ENCODE data around the gene B4GALT6.

B4GALT6 gene

DNA sequence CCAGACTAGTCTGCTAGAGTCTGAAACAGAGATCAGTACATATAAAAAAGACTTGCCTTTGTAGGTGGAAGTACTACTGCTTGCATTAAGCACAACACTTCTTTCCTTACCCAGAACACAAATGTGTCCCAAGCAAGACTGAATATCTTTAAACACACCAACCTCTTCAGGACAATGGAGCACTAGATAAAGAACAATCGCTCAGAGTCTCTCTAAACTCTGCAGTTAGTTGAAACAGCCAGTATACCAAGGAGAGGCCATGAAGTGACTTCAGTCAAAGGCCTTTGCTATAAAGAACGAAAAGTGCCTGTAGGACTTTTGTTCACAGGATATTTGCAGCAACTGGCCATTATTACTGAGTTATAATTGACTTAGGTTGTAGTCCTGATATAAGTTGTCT, 9.9 kb upstream of the B4GALT6 start:
- DNase-seq (ENCODE audit: insufficient read length, low spot score) (no peak), FAIRE-seq (no peak)

DNA sequence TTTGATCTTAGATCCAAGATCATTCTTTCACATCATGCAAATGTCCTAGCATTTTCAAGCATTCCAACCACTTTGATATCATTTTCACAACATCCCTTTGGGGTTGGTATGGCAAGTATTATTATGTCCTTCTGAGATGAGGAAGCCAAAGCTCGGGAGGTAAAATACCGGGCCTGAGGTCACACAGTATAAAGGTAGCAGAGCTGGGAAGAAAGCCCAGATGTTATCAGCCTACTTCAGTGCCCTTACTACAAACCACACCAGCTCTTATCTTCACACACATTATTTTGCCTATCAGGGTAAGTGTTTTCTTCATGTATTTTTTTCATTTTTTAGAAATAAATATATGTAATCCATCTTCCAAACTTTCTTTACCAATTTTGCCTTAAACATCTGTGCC, 4.2 kb upstream of the B4GALT6 start:
- DNase-seq (ENCODE audit: insufficient read length, low spot score) (no peak), FAIRE-seq (peak; percentile 65)

DNA sequence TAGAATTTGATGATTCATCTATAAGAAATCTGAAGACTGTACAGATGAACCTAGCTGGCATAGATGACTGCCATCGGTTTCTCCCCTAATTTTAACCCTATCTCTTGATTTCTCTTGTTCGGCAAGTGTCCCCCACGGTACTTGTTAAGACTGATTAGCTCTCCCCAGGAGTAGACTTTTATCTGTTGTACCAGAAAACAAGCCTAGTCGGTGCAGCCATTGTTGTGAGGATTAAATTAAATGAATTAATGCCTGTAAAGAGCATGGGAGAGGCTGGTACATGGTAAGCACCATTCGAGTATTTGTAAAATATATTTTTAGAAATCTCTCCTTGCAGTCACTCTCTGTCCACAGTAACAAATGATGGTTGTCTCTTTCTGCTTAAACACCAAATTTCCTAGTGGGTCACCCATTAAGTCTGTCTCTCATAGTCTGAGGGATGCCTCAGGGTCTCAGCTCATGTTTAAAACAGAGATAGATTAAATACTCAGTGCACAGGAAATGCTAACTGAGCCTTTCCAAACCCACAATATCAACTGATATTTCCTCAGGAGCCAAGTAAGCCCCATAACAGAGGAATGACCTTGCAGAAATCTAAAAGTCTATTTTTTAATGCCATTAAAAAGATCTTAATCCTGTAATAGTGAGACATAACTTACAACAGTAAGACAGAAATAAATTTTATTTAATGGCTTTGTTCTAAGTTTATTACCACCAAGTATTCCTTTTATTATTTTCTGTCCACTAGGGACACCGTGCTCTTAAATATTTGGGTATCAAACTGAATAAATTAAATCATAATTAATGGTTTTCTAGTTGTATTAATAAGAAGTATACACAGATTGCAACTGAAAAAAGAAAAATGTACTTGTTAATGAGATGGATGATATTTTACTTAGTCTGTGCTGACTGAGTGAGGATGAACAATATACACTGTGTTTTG, 2.9 kb upstream of the B4GALT6 start:
- no peak for DNase-seq (ENCODE audit: insufficient read length, low spot score)
- FAIRE-seq, result peak; percentile 75

DNA sequence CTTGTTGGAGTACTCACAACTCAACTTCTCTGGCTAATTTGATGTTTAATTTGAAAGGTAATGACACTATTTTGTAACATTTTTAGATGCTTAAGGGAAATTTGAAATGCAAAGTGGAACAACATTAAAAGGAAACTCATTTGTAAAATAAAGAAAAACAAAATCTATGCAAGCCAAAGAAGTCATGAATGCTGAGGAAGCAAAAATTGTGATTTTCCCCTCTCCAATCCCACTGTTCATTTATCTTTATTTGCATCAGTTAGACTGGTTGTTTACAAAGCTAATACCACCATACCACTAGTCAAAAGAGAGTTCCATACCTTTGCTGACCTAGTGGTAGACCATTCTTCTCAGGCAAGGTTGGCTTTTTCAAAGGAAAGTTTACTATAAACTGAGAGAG, 2.2 kb upstream of the B4GALT6 start:
- peak; percentile 54 for FAIRE-seq
- DNase-seq (ENCODE audit: insufficient read length, low spot score), result no peak

GRCh38 chr18:31685097-31686082, 1.0 kb upstream of the B4GALT6 start:
- FAIRE-seq (peak; percentile 86), DNase-seq (ENCODE audit: insufficient read length, low spot score) (peak; percentile 78)

DNA sequence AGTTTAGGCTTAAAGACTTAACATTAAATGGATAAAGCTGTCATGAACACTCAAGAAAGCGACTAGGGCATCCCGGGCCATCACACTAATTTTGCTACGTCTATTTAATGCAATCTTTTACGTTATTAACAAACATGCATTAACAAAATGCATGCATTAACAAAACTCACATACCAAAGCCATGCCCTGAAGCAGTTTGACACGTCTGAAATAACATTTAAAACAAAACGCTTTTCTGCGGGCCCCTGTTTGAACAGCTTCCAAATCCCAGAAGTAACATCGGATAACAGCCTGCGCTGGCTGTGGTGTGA, 458 bp downstream of the B4GALT6 start:
- FAIRE-seq (no peak), DNase-seq (ENCODE audit: insufficient read length, low spot score) (no peak)

DNA sequence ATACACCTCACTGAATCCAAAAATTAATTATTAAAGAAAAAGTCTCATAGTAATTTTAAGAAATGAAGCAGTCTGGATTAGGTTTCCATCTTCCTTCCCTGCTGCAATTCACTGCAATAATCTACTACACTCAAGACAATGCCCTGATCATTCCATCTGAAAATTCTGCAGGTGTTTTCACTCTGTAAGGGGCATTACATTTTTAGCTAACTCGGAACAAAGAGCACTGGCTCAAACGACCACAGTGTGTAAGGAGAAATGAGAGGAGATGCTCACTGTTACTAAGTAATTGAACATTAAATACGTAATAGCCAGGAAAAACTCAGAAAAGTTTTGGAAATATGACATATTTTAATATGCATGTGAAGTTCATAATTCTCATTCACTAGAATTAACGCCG, 1.3 kb downstream of the B4GALT6 start:
- FAIRE-seq (no peak), DNase-seq (ENCODE audit: insufficient read length, low spot score) (no peak)

GRCh38 chr18:31680831-31681568, 3.4 kb downstream of the B4GALT6 start:
- peak; percentile 78 for FAIRE-seq
- DNase-seq (ENCODE audit: insufficient read length, low spot score), result no peak

GRCh38 chr18:31680433-31680811, 4.0 kb downstream of the B4GALT6 start:
- no peak for DNase-seq (ENCODE audit: insufficient read length, low spot score)
- FAIRE-seq, result no peak

GRCh38 chr18:31679791-31680432, 4.5 kb downstream of the B4GALT6 start:
- DNase-seq (ENCODE audit: insufficient read length, low spot score), result no peak
- no peak for FAIRE-seq

DNA sequence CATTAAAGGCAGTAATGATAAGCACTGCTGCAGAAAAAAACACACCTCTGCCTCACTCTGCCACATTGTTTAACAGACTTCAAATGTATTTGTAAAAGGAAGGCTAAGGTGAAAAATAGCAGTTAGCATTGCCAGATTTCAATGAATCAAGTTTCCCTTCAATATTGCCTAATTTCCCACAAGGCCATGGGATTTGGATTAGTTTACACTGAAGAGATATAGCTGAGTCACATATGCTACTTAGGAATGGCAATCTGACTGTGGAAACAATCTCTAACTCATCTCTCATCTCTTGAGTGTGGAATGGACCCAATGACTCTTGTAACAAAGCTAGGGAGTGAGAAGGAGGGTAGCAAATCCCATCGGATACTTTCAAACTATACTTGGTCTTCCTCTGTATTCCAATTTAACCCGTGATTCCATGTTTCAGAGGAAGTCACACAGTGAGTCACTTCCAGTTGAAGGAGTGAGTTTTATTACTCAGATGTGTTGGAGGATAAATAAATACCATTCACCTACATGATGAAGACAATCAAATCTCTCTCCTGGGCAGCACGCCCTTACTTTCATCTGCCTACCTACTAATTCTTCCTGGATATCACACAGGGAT, 5.1 kb downstream of the B4GALT6 start:
- FAIRE-seq (no peak), DNase-seq (ENCODE audit: insufficient read length, low spot score) (no peak)

DNA sequence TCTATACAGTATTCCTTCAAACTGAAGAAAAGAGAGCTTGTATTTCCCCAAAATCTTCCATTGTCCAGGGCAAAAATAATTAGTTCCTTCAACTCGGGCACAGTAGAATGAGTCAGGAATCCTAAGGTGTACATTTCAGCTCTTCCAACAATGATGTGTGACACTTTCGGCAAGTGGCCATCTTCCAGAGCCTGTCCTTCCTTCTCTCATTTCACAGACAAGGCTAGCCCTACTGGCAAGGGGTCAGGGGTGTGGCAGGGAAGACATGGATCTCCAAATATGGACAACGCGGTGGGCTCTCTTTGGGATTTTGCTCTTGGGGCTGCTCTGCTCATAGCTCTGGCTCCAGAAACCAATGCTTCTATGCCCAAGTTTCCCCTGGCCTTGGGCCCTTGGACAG, 6.0 kb downstream of the B4GALT6 start:
- no peak for DNase-seq (ENCODE audit: insufficient read length, low spot score)
- FAIRE-seq, result no peak

DNA sequence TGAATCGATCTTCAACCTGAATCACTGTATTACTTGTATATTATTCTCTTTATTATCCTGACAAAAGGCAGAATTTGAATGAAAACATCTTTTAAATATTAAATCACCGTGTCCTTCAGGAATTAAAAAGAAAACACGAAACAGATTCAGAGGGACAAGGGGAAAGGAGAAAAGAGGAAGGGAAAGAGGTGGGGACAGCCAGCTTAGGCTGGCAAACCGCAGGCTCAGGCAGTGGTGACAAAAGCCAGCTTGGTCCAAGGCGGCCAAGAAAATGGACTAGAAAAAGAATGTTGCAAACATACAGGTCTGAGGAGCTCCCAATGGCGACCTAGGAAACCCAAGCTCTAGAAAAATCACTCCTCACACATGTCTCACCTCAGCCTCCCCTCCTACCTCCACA, 6.8 kb downstream of the B4GALT6 start:
- DNase-seq (ENCODE audit: insufficient read length, low spot score) (no peak), FAIRE-seq (peak; percentile 56)

GRCh38 chr18:31675404-31675803, 9.0 kb downstream of the B4GALT6 start:
- FAIRE-seq, result peak; percentile 31
- DNase-seq (ENCODE audit: insufficient read length, low spot score), result no peak

DNA sequence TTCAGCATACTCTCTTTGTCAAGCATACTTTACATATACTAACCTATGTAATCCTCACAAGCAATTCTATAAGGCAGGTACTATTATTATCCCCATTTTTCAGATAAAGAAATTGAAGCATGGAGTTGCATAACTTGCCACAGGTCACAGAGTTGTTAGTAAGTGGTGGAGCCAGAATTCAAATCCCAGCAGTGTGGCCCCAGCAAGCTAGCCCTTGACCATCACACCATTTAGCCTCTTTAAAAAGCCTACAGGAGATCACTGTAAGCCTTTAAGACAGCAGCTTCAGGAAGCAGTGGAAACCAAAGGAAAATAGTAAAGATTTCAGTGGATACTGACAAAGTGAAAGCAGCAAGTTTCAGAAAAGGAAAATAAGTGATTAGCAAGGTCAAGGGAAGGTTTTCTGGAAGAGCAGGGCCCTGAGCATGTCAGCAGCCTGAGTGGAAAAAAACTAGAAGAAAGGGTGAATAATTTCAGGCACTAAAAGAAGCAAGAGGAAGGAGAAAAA, 11.7 kb downstream of the B4GALT6 start:
- FAIRE-seq (peak; percentile 64), DNase-seq (ENCODE audit: insufficient read length, low spot score) (no peak)

- FAIRE-seq (no peak), DNase-seq (ENCODE audit: insufficient read length, low spot score) (no peak)
These were observed 12.4 kb downstream of the B4GALT6 start for GRCh38 chr18:31671951-31672350.

- no peak for DNase-seq (ENCODE audit: insufficient read length, low spot score)
- FAIRE-seq, result no peak
These were observed 14.8 kb downstream of the B4GALT6 start for GRCh38 chr18:31669541-31669940.

GRCh38 chr18:31667185-31667584, 17.2 kb downstream of the B4GALT6 start:
- FAIRE-seq (no peak), DNase-seq (ENCODE audit: insufficient read length, low spot score) (no peak)

- FAIRE-seq, result peak; percentile 54
These were observed 18.3 kb downstream of the B4GALT6 start for GRCh38 chr18:31666055-31666454.

GRCh38 chr18:31664101-31664500, 20.3 kb downstream of the B4GALT6 start:
- no peak for DNase-seq (ENCODE audit: insufficient read length, low spot score)
- FAIRE-seq, result no peak

More at GRCh38 chr18:31666055-31666454, 18.3 kb downstream of the B4GALT6 start:
- no peak for DNase-seq (ENCODE audit: insufficient read length, low spot score)

Data from GM19239 (cell line).